WI38 (cell line): ENCODE results near the gene SECISBP2.

Experiments
- H3K4me3 ChIP-seq: 2 replicates; pipeline ENCODE4 v1.5.1; 2011; ENCODE audit warnings: low read depth, mild to moderate bottlenecking, control low read depth, low read length
- CTCF ChIP-seq: IDR thresholded peaks from 2 replicates; pipeline ENCODE4 v1.5.1; 2012; ENCODE audit warnings: low read depth, mild to moderate bottlenecking, control low read depth, low read length

SECISBP2 gene

GRCh38 chr9:89384783-89385182 lies 66.5 kb downstream of the SECISBP2 start:
- H3K4me3 ChIP-seq = no peak overlapping the region
- TF ChIP-seq CTCF = no peak

- H3K4me3 ChIP-seq = no peak overlapping the region
- no peak for TF ChIP-seq CTCF
These were observed 67.9 kb downstream of the SECISBP2 start for GRCh38 chr9:89386206-89386605.

DNA sequence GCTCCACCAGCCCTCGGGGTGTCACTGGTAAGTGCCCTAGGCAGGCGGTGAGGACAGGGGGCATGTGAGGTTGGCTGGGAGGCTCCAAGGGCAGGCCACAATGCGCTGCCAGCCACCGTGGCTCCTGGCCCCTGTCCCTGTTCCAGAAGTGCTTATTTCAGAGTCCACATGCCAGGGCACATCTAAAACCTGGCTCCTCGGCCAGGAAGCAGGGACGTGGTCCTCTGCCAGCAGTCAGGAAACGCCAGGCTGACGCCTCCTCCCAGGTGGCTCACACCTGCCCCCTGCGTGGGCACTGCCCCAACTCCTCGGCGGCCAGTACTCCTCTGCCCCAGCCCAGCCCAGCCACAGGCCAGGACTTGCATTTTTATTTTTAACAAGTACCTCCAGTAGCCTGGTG lies 68.5 kb downstream of the SECISBP2 start:
- no peak for TF ChIP-seq CTCF

GRCh38 chr9:89387197-89387849 lies 69.0 kb downstream of the SECISBP2 start:
- H3K4me3 ChIP-seq = no peak overlapping the region
- no peak for TF ChIP-seq CTCF

More for the DNA sequence above, 68.5 kb downstream of the SECISBP2 start:
- H3K4me3 ChIP-seq = no peak overlapping the region

- TF ChIP-seq CTCF = no peak
These were observed 70.0 kb downstream of the SECISBP2 start for GRCh38 chr9:89388084-89388867.

GRCh38 chr9:89388868-89389177 lies 70.5 kb downstream of the SECISBP2 start:
- no peak overlapping the region for H3K4me3 ChIP-seq
- TF ChIP-seq CTCF = no peak

More at GRCh38 chr9:89388084-89388867, 70.0 kb downstream of the SECISBP2 start:
- no peak overlapping the region for H3K4me3 ChIP-seq

DNA sequence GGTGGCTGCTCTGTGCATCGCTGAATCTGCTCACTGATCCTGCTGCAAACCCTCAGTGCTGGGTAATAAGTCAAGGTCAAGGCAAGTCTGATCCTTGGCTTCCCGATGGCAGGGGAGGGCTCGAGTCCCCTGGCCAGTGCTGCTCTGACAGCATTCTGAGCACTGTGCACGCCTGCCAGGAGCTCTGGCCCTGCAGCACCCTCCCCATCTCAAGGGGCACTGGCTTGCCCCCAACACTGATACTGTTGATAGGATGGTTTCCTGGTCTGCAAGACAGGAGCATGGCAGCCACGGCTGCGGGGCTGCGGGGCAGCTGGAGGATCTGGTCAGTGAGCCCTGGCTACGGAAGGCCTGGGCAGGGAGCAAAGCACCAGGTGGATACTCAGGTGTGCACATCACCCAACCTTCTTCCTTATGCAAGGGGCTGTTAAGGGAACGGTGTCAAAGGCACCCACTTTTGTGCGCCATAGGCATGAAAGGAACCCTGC lies 71.8 kb downstream of the SECISBP2 start:
- H3K4me3 ChIP-seq = no peak overlapping the region
- TF ChIP-seq CTCF = no peak
